ENCODE results near the gene AGTR1. TPM values are rescaled to one million over a fixed set of nuclear protein-coding genes. Genes with fewer than 3 reads are reported as not detected.
"Not testable (repeated sequence)": the region's sequence is repeated elsewhere in the genome, so short reads cannot be mapped to it uniquely, and the experiment has no call there.

The AGTR1 gene
- total RNA-seq, 2 donors from 2014 or later = not detected

- H3K27ac Mint-ChIP-seq, H3K9me3 Mint-ChIP-seq: not testable (repeated sequence)
Measured at GRCh38 chr3:148753385-148753784, 55.7 kb downstream of the AGTR1 start.

DNA sequence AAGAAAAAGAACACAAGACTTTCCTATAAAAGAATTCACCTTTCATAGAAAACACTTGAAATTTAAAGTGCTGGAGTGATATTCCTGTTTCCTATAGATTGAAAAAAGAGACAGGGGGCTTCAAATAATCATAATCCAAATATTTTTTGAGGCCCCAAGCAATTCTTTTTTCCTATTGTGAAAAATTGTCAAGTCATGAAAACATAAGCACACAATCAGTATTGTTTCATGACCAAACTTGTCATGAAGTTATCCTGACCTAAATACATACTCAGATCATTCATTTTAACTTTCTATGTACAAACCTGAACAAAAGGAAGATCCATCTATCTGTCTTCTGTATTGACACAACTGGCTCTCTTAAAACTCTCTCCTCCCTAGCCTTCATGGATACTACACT is 57.9 kb downstream of the AGTR1 start:
- H3K4me1 Mint-ChIP-seq (ENCODE audit: low read depth) = no peaks in the 10 kb centered on the region
- peaks cover 0 to 2% of the 10 kb centered on the region in 2 donors for H3K9me3 Mint-ChIP-seq
- ATAC-seq (replicated peaks in 1 of 2) = no peak
- no peaks in the 10 kb centered on the region for H3K27me3 Mint-ChIP-seq (ENCODE audit: low read depth)
- DNase-seq = no peak
- no peak overlapping the region for H3K4me3 Mint-ChIP-seq
- H3K36me3 Mint-ChIP-seq (ENCODE audit: insufficient read depth in 2 of 2) = no peaks in the 10 kb centered on the region
- no peak overlapping the region for H3K27ac Mint-ChIP-seq

More at GRCh38 chr3:148753385-148753784, 55.7 kb downstream of the AGTR1 start:
- not testable (repeated sequence) for H3K36me3 Mint-ChIP-seq (ENCODE audit: insufficient read depth in 2 of 2); ATAC-seq (replicated peaks in 1 of 2); H3K4me3 Mint-ChIP-seq; H3K27me3 Mint-ChIP-seq (ENCODE audit: low read depth); DNase-seq; H3K4me1 Mint-ChIP-seq (ENCODE audit: low read depth)

DNA sequence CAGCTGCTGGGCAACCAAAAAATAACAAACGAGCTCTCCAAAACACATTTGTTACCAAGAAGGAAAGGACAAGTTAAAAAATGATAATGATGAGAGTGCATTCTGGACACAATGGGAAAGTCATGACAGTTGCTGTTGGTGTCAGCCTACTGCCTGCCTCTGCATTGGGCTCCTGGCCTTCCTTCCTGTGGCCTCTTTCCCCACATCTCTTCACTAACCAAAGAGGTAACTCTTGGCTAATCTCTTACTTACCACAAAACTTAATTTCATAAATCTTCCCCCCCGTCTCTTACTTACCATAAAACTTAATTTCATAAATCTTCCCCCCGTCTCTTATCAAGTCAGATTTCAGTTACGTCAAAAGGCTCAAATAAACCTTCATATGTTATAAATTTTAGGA is 58.6 kb downstream of the AGTR1 start:
- H3K9me3 Mint-ChIP-seq = peaks cover 0 to 2% of the 10 kb centered on the region in 2 donors
- no peak for ATAC-seq (replicated peaks in 1 of 2)
- no peaks in the 10 kb centered on the region for H3K36me3 Mint-ChIP-seq (ENCODE audit: insufficient read depth in 2 of 2)
- no peak for DNase-seq
- no peaks in the 10 kb centered on the region for H3K27me3 Mint-ChIP-seq (ENCODE audit: low read depth)
- H3K4me1 Mint-ChIP-seq (ENCODE audit: low read depth) = no peaks in the 10 kb centered on the region
- H3K27ac Mint-ChIP-seq = no peak overlapping the region
- no peak overlapping the region for H3K4me3 Mint-ChIP-seq

DNA sequence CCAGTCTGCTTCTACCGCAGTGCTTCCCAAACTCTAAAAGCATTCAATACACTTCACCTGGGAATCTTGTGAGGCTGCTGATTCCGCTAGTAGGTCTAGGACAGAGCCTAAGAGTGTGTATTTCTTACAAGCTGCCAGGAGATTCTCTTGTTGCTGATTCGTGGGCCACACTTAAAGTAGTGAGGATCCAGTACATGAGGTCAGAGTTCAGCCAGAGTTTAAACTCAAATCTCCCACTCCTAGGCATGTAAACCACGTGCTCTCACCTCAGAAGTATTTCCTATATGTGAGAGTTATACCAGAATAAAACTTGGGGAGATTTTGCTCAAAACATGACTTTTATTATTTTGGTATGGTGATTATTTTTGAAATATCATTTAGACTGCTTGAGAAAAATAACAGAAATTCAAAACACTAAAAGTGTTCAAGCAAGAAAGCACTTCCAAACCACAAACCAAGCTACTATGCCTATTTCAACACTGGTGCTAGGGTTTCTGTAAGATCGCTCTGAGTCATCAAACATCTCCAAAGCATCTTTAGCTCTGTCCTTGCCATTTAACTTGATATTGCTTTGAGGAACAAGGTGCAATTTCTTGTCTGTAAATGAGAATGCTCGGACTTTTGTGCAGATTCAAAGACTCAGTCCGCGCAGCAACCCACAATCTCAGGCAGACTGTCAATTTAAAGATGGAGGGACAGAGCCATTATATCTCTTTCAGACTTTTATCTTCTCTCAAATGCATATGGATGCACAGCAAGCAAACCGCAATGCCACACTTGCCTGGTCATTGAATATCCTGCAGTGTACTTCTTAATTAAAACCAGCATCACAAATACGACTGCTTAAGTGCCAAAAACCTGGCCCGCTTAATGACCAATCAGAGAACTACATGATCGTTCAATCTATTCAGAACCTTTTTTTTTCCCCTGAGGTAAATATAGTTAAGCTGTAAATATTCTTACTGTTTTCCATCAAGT is 59.8 kb downstream of the AGTR1 start:
- Mint-ChIP-seq H3K4me3 (no peak overlapping the region), H3K27ac (no peak overlapping the region), H3K4me1 (ENCODE audit: low read depth) (no peaks in the 10 kb centered on the region), H3K9me3 (peaks cover 0 to 2% of the 10 kb centered on the region in 2 donors), H3K27me3 (ENCODE audit: low read depth) (no peaks in the 10 kb centered on the region), H3K36me3 (ENCODE audit: insufficient read depth in 2 of 2) (no peaks in the 10 kb centered on the region)
- no peak for DNase-seq
- no peak for ATAC-seq (replicated peaks in 1 of 2)

DNA sequence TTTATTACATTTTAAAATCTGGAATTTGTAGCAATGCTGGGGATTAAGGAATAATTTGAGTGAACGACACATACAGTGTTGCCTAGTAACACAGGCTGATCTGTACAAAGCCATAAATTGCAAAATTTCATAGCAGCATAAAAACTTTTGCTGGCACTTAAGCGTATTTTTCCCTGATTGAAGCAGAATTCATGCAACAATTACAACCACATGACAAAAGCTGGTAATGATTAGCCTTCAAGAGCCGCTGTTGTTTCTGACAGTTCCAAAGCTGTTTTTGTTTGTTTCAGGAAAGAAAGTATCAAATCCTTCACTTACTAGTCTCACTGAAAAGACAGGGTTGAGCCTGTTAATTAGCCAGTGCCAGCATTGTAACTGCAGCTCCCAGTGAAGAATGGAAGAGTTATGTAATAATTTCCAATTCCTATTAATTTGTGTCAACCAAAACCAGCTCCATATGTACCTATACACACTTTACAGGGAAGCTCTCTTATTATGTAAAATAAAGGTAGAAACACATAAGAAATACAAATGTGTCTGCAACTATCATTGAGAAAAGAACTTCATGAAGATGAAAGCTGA is 60.7 kb downstream of the AGTR1 start:
- Mint-ChIP-seq H3K9me3 (peaks cover 0 to 2% of the 10 kb centered on the region in 2 donors), H3K27me3 (ENCODE audit: low read depth) (no peaks in the 10 kb centered on the region), H3K4me1 (ENCODE audit: low read depth) (no peaks in the 10 kb centered on the region), H3K36me3 (ENCODE audit: insufficient read depth in 2 of 2) (no peaks in the 10 kb centered on the region), H3K4me3 (no peak overlapping the region), H3K27ac (no peak overlapping the region)
- DNase-seq (no peak), ATAC-seq (replicated peaks in 1 of 2) (no peak)

DNA sequence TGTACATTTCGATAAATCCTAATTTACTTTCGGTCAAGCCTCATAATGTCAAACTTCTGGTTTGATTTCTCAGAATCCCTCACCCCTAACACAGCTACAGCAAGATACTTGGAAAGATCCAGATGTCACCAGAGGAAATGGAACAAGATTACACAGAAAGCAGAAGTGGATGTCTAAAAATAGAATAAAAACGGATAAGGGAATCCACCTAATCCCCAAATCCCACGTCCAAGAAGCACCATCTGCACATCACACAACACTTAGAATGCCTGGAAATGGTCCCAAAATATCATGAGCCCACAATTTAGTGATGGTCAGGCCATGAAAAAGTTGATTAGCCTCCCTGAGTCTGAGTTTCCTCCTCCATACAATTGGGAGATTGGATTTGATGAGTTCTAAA is 61.7 kb downstream of the AGTR1 start:
- no peaks in the 10 kb centered on the region for H3K27me3 Mint-ChIP-seq (ENCODE audit: low read depth)
- H3K27ac Mint-ChIP-seq = no peak overlapping the region
- ATAC-seq (replicated peaks in 1 of 2) (no peak), DNase-seq (no peak)
- peaks cover 0 to 2% of the 10 kb centered on the region in 2 donors for H3K9me3 Mint-ChIP-seq
- no peaks in the 10 kb centered on the region for H3K36me3 Mint-ChIP-seq (ENCODE audit: insufficient read depth in 2 of 2)
- H3K4me1 Mint-ChIP-seq (ENCODE audit: low read depth) = no peaks in the 10 kb centered on the region
- no peak overlapping the region for H3K4me3 Mint-ChIP-seq

DNA sequence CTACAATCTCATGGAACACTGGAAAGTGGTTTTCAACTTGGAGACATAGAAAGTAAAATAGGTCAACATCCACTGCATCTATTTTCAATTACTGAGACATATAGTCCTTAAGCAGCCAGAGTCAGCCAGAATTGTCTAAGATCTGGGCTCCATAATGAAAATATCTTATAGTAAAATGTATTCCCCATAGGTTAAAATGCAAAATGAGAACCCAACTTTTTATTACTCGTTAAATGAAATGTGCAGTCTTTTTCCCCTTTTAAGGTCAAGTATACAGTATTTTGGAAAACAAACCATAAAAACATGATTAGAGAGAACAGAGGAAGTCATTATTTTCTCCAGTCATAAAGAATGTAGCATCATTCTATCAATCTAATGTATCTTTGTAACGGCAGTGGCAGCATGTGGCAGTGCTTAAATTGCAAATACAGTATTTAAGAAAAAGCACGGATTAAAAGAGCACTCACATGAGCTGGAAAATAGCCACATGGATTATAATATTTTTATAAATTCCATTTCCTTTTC is 65.5 kb downstream of the AGTR1 start:
- Mint-ChIP-seq H3K36me3 (ENCODE audit: insufficient read depth in 2 of 2) (no peaks in the 10 kb centered on the region), H3K9me3 (peaks cover 0 to 2% of the 10 kb centered on the region in 2 donors), H3K4me3 (no peak overlapping the region), H3K4me1 (ENCODE audit: low read depth) (no peaks in the 10 kb centered on the region), H3K27ac (no peak overlapping the region), H3K27me3 (ENCODE audit: low read depth) (no peaks in the 10 kb centered on the region)
- ATAC-seq (replicated peaks in 1 of 2) = no peak
- no peak for DNase-seq

- no peaks in the 10 kb centered on the region for H3K27me3 Mint-ChIP-seq (ENCODE audit: low read depth)
- no peak for ATAC-seq (replicated peaks in 1 of 2)
Measured at GRCh38 chr3:148763986-148764935, 66.6 kb downstream of the AGTR1 start.

GRCh38 chr3:148772361-148772760 is 74.7 kb downstream of the AGTR1 start:
- no peaks in the 10 kb centered on the region for H3K27me3 Mint-ChIP-seq (ENCODE audit: low read depth)
- peaks cover 0 to 2% of the 10 kb centered on the region in 2 donors for H3K9me3 Mint-ChIP-seq
- no peak for DNase-seq
- H3K27ac Mint-ChIP-seq = no peak overlapping the region
- no peaks in the 10 kb centered on the region for H3K4me1 Mint-ChIP-seq (ENCODE audit: low read depth)
- H3K4me3 Mint-ChIP-seq = no peak overlapping the region
- no peaks in the 10 kb centered on the region for H3K36me3 Mint-ChIP-seq (ENCODE audit: insufficient read depth in 2 of 2)
- no peak for ATAC-seq (replicated peaks in 1 of 2)

More at GRCh38 chr3:148763986-148764935, 66.6 kb downstream of the AGTR1 start:
- Mint-ChIP-seq H3K4me3 (no peak overlapping the region), H3K4me1 (ENCODE audit: low read depth) (no peaks in the 10 kb centered on the region), H3K36me3 (ENCODE audit: insufficient read depth in 2 of 2) (no peaks in the 10 kb centered on the region), H3K27ac (no peak overlapping the region), H3K9me3 (peaks cover 0 to 2% of the 10 kb centered on the region in 2 donors)
- no peak for DNase-seq

DNA sequence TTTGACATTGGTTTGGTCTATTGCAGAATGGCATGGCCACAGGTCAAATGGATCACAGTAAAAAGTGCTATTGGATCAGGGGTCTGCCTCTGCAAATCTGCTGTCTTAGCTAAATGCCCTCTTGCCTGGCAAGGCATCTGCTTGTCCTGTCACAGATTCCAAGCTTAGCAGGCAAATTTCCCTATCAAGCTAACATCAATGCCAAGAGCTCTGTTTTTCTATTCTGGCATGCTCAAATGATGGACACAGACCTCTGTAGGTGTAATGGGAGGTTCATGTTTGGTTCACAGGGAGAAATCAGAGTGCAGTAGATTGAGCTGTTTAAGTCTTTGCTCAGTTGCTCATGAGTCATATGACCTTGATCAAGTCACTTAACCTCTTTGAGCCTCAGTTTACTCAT is 75.1 kb downstream of the AGTR1 start:
- no peak overlapping the region for H3K27ac Mint-ChIP-seq
- H3K4me1 Mint-ChIP-seq (ENCODE audit: low read depth) = no peaks in the 10 kb centered on the region
- peaks cover 0 to 2% of the 10 kb centered on the region in 2 donors for H3K9me3 Mint-ChIP-seq
- DNase-seq (no peak), ATAC-seq (replicated peaks in 1 of 2) (no peak)
- no peak overlapping the region for H3K4me3 Mint-ChIP-seq
- no peaks in the 10 kb centered on the region for H3K36me3 Mint-ChIP-seq (ENCODE audit: insufficient read depth in 2 of 2)
- no peaks in the 10 kb centered on the region for H3K27me3 Mint-ChIP-seq (ENCODE audit: low read depth)

DNA sequence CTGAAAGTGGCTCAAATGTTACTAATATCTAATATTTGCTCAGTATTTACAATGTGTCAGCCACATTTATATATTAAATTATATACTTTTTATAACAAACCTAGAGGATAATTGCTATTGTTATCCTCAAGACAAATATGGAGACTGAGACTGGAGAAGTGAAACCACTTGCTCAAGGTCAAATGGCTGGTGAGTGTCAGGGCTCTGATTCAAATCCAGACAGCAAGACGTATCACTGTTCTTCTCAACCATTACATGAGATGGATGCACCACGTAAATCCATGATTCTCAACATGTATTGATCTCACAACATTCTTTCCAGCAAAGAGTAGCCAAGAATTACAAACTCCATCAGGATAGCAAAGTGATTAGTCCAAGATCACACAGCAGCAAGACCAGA is 76.1 kb downstream of the AGTR1 start:
- peaks cover 0 to 2% of the 10 kb centered on the region in 2 donors for H3K9me3 Mint-ChIP-seq
- ATAC-seq (replicated peaks in 1 of 2) (no peak), DNase-seq (no peak)
- no peaks in the 10 kb centered on the region for H3K36me3 Mint-ChIP-seq (ENCODE audit: insufficient read depth in 2 of 2)
- no peak overlapping the region for H3K4me3 Mint-ChIP-seq
- H3K4me1 Mint-ChIP-seq (ENCODE audit: low read depth) = no peaks in the 10 kb centered on the region
- no peaks in the 10 kb centered on the region for H3K27me3 Mint-ChIP-seq (ENCODE audit: low read depth)
- H3K27ac Mint-ChIP-seq = no peak overlapping the region

GRCh38 chr3:148778926-148779325 is 81.2 kb downstream of the AGTR1 start:
- no peak overlapping the region for H3K27ac Mint-ChIP-seq
- no peaks in the 10 kb centered on the region for H3K27me3 Mint-ChIP-seq (ENCODE audit: low read depth)
- no peaks in the 10 kb centered on the region for H3K4me1 Mint-ChIP-seq (ENCODE audit: low read depth)
- H3K9me3 Mint-ChIP-seq = peaks cover 2 to 6% of the 10 kb centered on the region in 2 donors
- DNase-seq (no peak), ATAC-seq (replicated peaks in 1 of 2) (no peak)
- no peaks in the 10 kb centered on the region for H3K36me3 Mint-ChIP-seq (ENCODE audit: insufficient read depth in 2 of 2)
- no peak overlapping the region for H3K4me3 Mint-ChIP-seq
